ENCODE results near the gene ACSL5.
"Not testable (repeated sequence)": the region's sequence is repeated elsewhere in the genome, so short reads cannot be mapped to it uniquely, and the experiment has no call there.

ACSL5 gene

GRCh38 chr10:112460366-112460765 is 86.5 kb downstream of the ACSL5 start:
- H3K4me3 ChIP-seq (ENCODE audit: low read length), result no peak overlapping the region
- no peak for DNase-seq (ENCODE audit: low read depth)
- no peak for TF ChIP-seq CTCF (conservative IDR thresholded peaks at IDR 0.05; ENCODE audit: low read depth, low read length)

GRCh38 chr10:112461029-112461887 is 87.3 kb downstream of the ACSL5 start:
- TF ChIP-seq CTCF (conservative IDR thresholded peaks at IDR 0.05; ENCODE audit: low read depth, low read length), result no peak
- no peak overlapping the region for H3K4me3 ChIP-seq (ENCODE audit: low read length)
- no peak for DNase-seq (ENCODE audit: low read depth)

GRCh38 chr10:112464074-112464473 is 90.2 kb downstream of the ACSL5 start:
- not testable (repeated sequence) for H3K4me3 ChIP-seq (ENCODE audit: low read length)

GRCh38 chr10:112465299-112465883 is 91.5 kb downstream of the ACSL5 start:
- DNase-seq (ENCODE audit: low read depth), result no peak
- TF ChIP-seq CTCF (conservative IDR thresholded peaks at IDR 0.05; ENCODE audit: low read depth, low read length), result no peak
- no peak overlapping the region for H3K4me3 ChIP-seq (ENCODE audit: low read length)

More at GRCh38 chr10:112464074-112464473, 90.2 kb downstream of the ACSL5 start:
- DNase-seq (ENCODE audit: low read depth), result not testable (repeated sequence)

- TF ChIP-seq CTCF (conservative IDR thresholded peaks at IDR 0.05; ENCODE audit: low read depth, low read length), result no peak
- no peak overlapping the region for H3K4me3 ChIP-seq (ENCODE audit: low read length)
- no peak for DNase-seq (ENCODE audit: low read depth)
Observed at GRCh38 chr10:112466802-112467201, 92.9 kb downstream of the ACSL5 start.

GRCh38 chr10:112467541-112468075 is 93.7 kb downstream of the ACSL5 start:
- no peak for TF ChIP-seq CTCF (conservative IDR thresholded peaks at IDR 0.05; ENCODE audit: low read depth, low read length)
- no peak for DNase-seq (ENCODE audit: low read depth)
- no peak overlapping the region for H3K4me3 ChIP-seq (ENCODE audit: low read length)

GRCh38 chr10:112471878-112472487 is 98.1 kb downstream of the ACSL5 start:
- TF ChIP-seq CTCF (conservative IDR thresholded peaks at IDR 0.05; ENCODE audit: low read depth, low read length), result peak; percentile 69
- H3K4me3 ChIP-seq (ENCODE audit: low read length), result no peak overlapping the region
- no peak for DNase-seq (ENCODE audit: low read depth)
